HepG2 (cell line): Measurements from ENCODE around the gene HAGHL. TPM values are rescaled to one million over a fixed set of nuclear protein-coding genes. Genes with fewer than 3 reads are reported as not detected.

Experiments used
- IRF2 ChIP-seq: IDR thresholded peaks from 2 replicates; pipeline ENCODE4 v1.6.1; 2018; ENCODE audit warnings: missing genetic modification reagents, missing compliant biosample characterization
- MYC ChIP-seq: sonication (generic); formaldehyde crosslinking; IDR thresholded peaks from 2 replicates; pipeline ENCODE4 v1.9.0; 2021; ENCODE audit warnings: missing genetic modification reagents, borderline replicate concordance
- TGIF2 ChIP-seq: IDR thresholded peaks from 2 replicates; pipeline ENCODE4 v1.6.1; 2016; ENCODE audit warnings: control low read depth, missing compliant biosample characterization
- ZNF235 ChIP-seq: sonication (generic); formaldehyde crosslinking; IDR thresholded peaks from 2 replicates; pipeline ENCODE4 v1.8.1; 2023; ENCODE audit warnings: mild to moderate bottlenecking, missing genetic modification reagents, borderline replicate concordance
- ZNF577 ChIP-seq: sonication (generic); formaldehyde crosslinking; IDR thresholded peaks from 2 replicates; pipeline ENCODE4 v1.4.0; 2020; ENCODE audit warnings: mild to moderate bottlenecking, low read depth, missing genetic modification reagents, borderline replicate concordance
- ZNF674 ChIP-seq: sonication (generic); formaldehyde crosslinking; IDR thresholded peaks from 2 replicates; pipeline ENCODE4 v1.5.0; 2020; ENCODE audit warnings: low read depth, mild to moderate bottlenecking, missing genetic modification reagents
- ZNF788 ChIP-seq: sonication (generic); formaldehyde crosslinking; IDR thresholded peaks from 2 replicates; pipeline ENCODE4 v1.5.0; 2020; ENCODE audit warnings: mild to moderate bottlenecking, missing genetic modification reagents, borderline replicate concordance
- polyA plus RNA-seq, 8 experiments: library from polyadenylated mRNA; depleted of rRNA in 3 of 8; stranded (reverse) in 7 of 8; unstranded in 1 of 8; fragments of >200 nt; fragmentation: Illumina TruSeq in 4 of 8; extraction: Trizol in 4 of 8; gene quantifications; 2 replicates each; pipeline versions ENCODE4 v1.2.1 to v1.2.3, GENCODE V29; 2011 to 2016; ENCODE audit warnings: low read depth in 4 of 8, missing spikeins in 1 of 8, mixed read lengths in 1 of 8; ENCODE audit not compliant: insufficient read depth in 1 of 8
- total RNA-seq, 5 experiments: library from RNA; depleted of rRNA; stranded (reverse); fragments of >200 nt; fragmentation: Illumina TruSeq; extraction: Trizol; gene quantifications; 2 replicates each; pipeline ENCODE4 v1.2.3, GENCODE V29; 2016; ENCODE audit warnings: low read depth in 1 of 5
- TF ChIP-seq, protein P1 (sequence below): sonication (generic); formaldehyde crosslinking; IDR thresholded peaks from 2 replicates; pipeline ENCODE4 v1.9.0; 2021; ENCODE audit warnings: missing genetic modification reagents, borderline replicate concordance
- TF ChIP-seq, protein P2 (sequence below): sonication (generic); formaldehyde crosslinking; conservative IDR thresholded peaks from 2 replicates; pipeline ENCODE4 v1.8.1; 2023; ENCODE audit warnings: missing genetic modification reagents
- TF ChIP-seq, protein P3 (sequence below): sonication (generic); formaldehyde crosslinking; IDR thresholded peaks from 2 replicates; pipeline ENCODE4 v1.5.0; 2020; ENCODE audit warnings: mild to moderate bottlenecking, missing genetic modification reagents, borderline replicate concordance
- TF ChIP-seq, protein P4 (sequence below): sonication (generic); formaldehyde crosslinking; IDR thresholded peaks from 2 replicates; pipeline ENCODE4 v1.5.0; 2020; ENCODE audit warnings: mild to moderate bottlenecking, low read depth, missing genetic modification reagents, borderline replicate concordance
- TF ChIP-seq, protein P5 (sequence below): sonication (generic); formaldehyde crosslinking; conservative IDR thresholded peaks from 2 replicates; pipeline ENCODE4 v1.4.0; 2020; ENCODE audit warnings: missing genetic modification reagents

HAGHL gene
- total and polyA plus RNA-seq, 2 of the 13 experiments (the other 11 are each of a cell fraction or from before 2014, with no cell fraction given) = 3.4 to 8.4 TPM

DNA sequence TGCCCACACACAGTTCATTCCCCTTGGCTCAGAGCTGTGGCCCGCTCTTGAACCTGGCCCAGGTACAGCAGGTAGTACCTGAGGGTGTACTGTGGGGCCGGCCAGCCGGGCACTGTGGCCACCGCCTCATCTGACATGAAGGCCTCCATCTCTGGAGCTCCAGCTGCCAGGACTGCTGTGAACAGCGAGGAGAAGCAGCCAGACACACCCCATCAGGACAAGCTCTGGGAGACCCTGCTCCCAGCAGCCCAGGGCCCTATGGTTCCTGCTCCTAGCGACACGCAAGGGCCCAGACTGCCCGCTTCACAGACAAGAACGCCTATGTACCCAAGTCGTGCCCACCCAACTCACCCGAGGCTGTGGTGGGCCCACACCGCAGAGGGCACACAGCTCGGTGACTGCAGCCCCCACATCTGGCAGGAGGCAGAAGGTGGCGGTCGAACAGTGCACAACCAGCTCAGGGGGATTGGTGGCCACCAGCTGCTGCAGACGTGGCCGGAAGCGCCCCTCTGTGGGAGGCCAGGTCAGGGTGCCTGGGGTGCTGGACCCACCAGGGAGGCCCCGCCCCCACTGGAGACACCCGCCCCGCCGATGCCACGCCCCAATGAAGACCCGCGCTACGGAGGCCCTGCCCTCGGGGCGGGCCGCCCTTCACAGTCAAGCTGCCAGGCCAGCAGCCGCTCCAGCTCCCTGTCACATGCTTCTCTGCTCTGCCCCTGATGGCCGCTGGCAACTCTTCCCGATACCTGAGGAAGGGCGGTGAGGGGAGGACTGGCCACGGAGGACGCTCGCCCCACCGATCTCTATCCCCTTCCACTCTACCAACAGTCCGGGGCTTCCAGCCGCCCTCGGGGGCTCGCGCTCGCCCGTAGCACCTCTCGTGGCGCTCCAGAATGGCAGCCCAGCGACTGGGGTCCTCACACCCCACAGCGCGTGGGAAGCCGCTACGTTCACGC lies 47.8 kb upstream of the HAGHL start (continued):
- TF ChIP-seq, protein P1, sequence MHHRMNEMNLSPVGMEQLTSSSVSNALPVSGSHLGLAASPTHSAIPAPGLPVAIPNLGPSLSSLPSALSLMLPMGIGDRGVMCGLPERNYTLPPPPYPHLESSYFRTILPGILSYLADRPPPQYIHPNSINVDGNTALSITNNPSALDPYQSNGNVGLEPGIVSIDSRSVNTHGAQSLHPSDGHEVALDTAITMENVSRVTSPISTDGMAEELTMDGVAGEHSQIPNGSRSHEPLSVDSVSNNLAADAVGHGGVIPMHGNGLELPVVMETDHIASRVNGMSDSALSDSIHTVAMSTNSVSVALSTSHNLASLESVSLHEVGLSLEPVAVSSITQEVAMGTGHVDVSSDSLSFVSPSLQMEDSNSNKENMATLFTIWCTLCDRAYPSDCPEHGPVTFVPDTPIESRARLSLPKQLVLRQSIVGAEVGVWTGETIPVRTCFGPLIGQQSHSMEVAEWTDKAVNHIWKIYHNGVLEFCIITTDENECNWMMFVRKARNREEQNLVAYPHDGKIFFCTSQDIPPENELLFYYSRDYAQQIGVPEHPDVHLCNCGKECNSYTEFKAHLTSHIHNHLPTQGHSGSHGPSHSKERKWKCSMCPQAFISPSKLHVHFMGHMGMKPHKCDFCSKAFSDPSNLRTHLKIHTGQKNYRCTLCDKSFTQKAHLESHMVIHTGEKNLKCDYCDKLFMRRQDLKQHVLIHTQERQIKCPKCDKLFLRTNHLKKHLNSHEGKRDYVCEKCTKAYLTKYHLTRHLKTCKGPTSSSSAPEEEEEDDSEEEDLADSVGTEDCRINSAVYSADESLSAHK (CRISPR knock-in tag) = no peak
- TF ChIP-seq, protein P2, sequence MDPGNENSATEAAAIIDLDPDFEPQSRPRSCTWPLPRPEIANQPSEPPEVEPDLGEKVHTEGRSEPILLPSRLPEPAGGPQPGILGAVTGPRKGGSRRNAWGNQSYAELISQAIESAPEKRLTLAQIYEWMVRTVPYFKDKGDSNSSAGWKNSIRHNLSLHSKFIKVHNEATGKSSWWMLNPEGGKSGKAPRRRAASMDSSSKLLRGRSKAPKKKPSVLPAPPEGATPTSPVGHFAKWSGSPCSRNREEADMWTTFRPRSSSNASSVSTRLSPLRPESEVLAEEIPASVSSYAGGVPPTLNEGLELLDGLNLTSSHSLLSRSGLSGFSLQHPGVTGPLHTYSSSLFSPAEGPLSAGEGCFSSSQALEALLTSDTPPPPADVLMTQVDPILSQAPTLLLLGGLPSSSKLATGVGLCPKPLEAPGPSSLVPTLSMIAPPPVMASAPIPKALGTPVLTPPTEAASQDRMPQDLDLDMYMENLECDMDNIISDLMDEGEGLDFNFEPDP (CRISPR knock-in tag) = no peak
- TF ChIP-seq ZNF674 (CRISPR knock-in tag) (peak; percentile 33; the same call in 1 of the 2 replicates), TGIF2 (CRISPR knock-in tag) (no peak), ZNF577 (CRISPR knock-in tag) (no peak), MYC (peak; percentile 61), ZNF788 (CRISPR knock-in tag) (0 out of 2 replicates have a peak, but pooled peaks have one; percentile 31), IRF2 (peak; percentile 65; the same call in 1 of the 2 replicates), ZNF235 (CRISPR knock-in tag) (no peak)
- TF ChIP-seq, protein P3, sequence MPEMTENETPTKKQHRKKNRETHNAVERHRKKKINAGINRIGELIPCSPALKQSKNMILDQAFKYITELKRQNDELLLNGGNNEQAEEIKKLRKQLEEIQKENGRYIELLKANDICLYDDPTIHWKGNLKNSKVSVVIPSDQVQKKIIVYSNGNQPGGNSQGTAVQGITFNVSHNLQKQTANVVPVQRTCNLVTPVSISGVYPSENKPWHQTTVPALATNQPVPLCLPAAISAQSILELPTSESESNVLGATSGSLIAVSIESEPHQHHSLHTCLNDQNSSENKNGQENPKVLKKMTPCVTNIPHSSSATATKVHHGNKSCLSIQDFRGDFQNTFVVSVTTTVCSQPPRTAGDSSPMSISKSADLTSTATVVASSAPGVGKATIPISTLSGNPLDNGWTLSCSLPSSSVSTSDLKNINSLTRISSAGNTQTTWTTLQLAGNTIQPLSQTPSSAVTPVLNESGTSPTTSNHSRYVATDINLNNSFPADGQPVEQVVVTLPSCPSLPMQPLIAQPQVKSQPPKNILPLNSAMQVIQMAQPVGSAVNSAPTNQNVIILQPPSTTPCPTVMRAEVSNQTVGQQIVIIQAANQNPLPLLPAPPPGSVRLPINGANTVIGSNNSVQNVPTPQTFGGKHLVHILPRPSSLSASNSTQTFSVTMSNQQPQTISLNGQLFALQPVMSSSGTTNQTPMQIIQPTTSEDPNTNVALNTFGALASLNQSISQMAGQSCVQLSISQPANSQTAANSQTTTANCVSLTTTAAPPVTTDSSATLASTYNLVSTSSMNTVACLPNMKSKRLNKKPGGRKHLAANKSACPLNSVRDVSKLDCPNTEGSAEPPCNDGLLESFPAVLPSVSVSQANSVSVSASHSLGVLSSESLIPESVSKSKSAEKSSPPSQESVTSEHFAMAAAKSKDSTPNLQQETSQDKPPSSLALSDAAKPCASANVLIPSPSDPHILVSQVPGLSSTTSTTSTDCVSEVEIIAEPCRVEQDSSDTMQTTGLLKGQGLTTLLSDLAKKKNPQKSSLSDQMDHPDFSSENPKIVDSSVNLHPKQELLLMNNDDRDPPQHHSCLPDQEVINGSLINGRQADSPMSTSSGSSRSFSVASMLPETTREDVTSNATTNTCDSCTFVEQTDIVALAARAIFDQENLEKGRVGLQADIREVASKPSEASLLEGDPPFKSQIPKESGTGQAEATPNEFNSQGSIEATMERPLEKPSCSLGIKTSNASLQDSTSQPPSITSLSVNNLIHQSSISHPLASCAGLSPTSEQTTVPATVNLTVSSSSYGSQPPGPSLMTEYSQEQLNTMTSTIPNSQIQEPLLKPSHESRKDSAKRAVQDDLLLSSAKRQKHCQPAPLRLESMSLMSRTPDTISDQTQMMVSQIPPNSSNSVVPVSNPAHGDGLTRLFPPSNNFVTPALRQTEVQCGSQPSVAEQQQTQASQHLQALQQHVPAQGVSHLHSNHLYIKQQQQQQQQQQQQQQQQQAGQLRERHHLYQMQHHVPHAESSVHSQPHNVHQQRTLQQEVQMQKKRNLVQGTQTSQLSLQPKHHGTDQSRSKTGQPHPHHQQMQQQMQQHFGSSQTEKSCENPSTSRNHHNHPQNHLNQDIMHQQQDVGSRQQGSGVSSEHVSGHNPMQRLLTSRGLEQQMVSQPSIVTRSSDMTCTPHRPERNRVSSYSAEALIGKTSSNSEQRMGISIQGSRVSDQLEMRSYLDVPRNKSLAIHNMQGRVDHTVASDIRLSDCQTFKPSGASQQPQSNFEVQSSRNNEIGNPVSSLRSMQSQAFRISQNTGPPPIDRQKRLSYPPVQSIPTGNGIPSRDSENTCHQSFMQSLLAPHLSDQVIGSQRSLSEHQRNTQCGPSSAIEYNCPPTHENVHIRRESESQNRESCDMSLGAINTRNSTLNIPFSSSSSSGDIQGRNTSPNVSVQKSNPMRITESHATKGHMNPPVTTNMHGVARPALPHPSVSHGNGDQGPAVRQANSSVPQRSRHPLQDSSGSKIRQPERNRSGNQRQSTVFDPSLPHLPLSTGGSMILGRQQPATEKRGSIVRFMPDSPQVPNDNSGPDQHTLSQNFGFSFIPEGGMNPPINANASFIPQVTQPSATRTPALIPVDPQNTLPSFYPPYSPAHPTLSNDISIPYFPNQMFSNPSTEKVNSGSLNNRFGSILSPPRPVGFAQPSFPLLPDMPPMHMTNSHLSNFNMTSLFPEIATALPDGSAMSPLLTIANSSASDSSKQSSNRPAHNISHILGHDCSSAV = no peak
- TF ChIP-seq, protein P4, sequence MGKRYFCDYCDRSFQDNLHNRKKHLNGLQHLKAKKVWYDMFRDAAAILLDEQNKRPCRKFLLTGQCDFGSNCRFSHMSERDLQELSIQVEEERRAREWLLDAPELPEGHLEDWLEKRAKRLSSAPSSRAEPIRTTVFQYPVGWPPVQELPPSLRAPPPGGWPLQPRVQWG (CRISPR knock-in tag) = no peak
- TF ChIP-seq, protein P5, sequence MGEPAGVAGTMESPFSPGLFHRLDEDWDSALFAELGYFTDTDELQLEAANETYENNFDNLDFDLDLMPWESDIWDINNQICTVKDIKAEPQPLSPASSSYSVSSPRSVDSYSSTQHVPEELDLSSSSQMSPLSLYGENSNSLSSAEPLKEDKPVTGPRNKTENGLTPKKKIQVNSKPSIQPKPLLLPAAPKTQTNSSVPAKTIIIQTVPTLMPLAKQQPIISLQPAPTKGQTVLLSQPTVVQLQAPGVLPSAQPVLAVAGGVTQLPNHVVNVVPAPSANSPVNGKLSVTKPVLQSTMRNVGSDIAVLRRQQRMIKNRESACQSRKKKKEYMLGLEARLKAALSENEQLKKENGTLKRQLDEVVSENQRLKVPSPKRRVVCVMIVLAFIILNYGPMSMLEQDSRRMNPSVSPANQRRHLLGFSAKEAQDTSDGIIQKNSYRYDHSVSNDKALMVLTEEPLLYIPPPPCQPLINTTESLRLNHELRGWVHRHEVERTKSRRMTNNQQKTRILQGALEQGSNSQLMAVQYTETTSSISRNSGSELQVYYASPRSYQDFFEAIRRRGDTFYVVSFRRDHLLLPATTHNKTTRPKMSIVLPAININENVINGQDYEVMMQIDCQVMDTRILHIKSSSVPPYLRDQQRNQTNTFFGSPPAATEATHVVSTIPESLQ = no peak
